AML-193 (cell line): ENCODE measurements around the gene USP26.
"Not testable (repeated sequence)": the region's sequence is repeated elsewhere in the genome, so short reads cannot be mapped to it uniquely, and the experiment has no call there.

Experiments
- DNase-seq, 2 experiments: peaks; one replicate each; lab custom pipeline; 2025; lab: John Stamatoyannopoulos, UW

USP26 gene

DNA sequence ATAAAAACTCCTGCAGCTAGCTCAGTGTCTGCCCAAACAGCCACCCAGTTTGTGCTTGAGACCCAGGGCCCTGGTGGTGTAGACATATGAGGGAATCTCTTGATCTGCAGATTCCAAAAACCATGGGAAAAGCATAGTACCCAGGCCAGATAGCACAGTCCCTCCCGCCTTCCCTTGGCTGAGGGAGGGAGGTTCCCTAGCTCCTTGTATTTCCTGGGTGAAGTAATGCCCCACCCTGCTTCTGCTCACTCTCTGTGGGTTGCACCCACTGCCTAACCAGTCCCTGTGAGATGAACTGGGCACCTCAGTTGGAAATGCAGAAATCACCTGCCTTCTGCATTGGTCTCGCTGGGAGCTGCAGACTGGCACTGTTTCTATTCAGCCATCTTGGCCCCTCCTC, 54.6 kb downstream of the USP26 start:
- DNase-seq, result no peak

DNA sequence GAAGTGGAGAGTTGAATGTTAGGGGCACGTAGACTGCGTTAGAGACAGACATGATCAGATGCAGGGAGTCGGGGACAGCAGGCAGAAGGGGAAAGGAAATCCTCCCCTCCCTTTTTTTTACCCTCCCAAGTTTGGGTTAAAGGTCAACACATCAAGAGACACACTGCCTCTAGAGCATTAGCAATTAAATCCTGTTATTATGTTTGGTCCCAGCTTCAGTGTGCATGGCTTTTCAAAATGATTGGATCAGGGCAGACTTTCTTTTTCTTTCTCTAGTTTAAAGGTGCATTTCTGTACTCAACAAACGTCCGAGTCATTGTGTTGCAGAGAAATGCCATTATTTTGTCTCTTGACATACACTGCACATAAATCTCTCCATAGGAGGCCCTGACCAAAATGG, 63.9 kb downstream of the USP26 start:
- DNase-seq, result no peak

DNA sequence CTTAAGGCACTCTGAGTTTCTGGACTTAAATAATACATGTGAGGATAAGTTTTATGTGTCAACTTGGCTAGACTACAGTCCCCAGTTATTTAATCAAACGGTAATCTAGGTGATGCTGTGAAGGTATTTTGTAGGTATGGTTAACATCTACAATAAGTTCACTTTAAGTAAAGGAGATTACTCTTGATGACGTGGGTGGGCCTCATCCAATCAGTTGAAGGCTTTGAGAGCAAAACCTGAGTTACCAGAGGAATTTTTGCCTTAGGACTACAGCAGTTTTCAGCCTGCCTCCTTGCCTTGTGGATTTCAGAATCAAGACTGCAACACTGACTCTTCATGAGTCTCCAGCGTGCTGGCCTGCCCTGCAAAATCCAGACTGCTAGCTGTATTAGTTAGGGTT, 78.7 kb downstream of the USP26 start:
- DNase-seq, result no peak

DNA sequence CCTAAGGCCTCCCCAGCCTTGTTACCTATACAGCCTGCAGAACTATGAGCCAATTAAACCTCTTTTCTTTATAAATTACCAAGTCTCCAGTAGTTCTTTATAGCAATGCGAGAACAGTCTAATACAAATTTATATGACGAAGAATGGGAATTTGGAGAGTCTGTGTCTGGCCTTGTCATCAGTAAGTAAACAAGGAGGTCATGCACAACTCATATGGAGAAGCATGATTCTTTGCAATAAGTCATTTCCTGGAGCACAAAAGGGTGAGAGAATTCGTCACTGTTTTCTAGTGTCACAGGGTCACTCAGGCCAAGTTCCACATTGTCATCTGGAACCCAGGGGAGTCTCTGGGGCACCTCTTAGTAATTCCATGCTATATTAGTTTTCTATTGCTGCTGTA, 89.5 kb downstream of the USP26 start:
- DNase-seq, result no peak

DNA sequence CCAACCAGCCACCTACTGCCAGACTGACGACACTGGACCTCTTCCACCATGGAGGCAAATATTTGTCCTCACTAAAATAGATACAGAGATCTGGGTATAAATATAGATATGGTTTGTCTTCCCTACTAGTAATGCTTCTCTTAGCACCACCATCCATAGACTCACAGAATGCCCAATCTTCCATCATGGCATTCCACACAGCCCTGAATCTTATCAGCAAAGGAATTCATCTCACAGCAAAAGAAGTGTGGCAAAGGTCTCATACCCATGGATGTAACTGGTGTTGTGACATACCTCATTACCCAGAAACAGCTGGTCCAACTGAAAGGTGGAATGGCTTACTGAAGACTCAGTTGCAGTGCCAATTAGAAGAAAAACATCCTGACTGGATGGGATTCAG, 91.3 kb downstream of the USP26 start:
- no peak for DNase-seq

DNA sequence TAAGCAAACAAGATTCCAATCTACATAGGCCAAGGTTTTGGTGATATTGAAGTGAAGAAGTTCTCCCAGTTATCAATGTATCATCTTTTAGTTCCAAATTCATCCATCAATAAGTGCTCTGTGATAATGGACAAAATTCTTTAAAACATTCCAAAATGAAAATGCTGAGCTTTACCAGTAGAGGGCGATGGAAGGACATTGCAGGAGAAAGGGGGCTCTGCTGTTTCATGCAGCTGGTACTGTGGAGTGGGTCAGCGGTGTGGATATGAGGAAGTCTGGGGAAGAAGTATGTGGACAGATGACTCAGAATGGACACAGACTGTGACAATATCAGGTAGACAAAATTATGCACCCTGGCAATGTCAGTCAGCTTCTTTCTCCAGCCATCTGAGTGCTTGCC, 91.9 kb downstream of the USP26 start:
- DNase-seq, result no peak

DNA sequence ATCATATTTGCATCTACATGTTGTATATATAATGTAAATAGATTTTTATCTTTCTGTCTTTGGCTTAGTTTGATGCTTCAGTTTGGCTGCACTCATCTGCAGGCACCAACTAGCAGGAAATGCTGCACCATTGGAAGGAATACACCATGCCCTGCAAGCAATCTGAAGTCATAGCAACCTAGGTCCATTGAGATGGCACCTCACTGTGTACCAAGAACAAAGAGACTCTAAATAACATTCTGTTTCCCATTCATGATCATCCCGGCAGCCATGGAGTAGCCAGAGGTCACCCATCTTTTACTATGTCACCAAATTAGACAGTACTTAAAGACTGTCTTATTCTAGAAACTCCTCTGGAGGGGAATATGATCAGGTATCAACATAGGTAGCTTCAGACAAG, 97.7 kb downstream of the USP26 start:
- DNase-seq, result no peak

DNA sequence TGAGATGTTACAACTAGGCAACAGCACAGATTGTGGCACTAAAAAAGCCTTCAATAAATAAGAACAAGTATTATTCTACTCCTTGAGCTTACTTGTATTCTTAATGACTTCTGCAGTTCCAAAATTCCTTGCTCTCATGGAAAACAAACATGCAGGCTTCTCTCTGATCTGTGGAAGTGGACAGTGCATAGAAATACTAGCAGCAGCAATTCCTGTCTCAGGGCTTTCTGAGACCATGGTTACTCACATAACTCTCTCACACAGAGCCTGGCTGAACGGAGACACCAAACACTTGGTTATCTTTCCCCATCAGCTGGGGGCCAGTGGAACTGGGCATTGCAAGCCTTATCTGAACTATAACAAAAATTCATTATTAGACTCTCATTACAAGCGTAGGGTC, 106.1 kb downstream of the USP26 start:
- DNase-seq, result no peak

DNA sequence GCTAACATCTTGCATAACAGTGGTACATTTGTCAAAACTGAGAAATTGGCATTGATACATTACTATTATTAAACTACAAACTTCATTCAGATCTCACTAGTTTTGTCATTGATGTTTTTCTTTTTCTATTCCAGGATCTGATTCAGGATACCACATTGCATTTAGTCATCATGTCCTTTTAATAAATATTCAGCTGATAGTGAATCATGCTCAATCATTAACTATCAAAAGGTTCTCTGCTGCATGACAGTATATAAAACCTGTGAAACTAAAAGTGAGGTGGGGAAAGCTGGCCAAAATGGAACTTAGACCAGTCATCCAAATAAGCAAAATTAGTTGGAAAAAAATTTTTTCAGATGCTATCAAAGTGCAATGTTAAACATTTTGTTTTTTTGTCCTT, 110.4 kb downstream of the USP26 start:
- DNase-seq, result no peak

DNA sequence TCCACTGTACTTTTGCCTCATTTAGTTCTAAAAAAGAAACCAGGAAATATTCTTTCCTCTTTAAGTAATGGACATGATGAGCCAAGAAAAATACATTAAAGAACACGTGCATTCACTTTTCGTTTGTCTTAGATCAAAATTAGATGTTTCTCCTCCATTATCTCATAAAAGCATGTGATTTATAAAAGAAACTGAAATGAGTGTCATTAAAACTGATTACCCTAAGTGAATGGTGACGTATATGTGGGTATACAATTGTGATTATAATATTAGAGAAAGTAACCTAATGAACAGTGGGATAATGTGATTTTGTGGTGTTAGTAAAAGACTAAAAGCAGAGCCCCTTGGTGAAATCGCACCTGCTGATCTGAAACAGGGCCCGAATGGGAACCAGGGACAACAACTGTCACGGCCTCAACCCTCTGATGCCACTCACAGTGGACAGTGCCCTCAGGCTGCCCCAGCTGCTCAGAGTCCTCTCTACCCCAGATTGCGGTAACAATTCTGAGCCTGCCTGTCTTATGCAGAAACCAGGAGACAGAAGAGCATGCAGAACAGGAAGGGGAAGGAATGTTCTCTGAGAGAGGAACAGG, 112.8 kb downstream of the USP26 start:
- no peak for DNase-seq

DNA sequence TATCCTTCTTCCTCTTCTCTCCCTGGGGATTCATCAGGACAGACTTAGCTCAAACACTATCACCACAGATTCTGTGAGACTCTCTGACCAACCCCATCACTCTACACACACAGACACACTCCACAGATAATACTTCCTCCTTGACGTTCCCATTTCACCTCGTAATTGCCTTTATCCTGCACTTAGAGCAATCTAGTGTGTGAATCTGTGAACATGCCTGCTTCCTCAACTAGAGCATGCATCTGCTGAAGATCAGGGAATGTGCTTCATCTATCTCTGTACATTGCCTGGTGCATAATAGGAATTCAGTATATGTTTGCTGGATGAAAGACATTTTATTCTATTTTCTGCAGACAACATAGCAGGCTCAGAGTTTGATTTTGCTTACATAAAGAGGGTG, 113.4 kb downstream of the USP26 start:
- DNase-seq, result no peak

DNA sequence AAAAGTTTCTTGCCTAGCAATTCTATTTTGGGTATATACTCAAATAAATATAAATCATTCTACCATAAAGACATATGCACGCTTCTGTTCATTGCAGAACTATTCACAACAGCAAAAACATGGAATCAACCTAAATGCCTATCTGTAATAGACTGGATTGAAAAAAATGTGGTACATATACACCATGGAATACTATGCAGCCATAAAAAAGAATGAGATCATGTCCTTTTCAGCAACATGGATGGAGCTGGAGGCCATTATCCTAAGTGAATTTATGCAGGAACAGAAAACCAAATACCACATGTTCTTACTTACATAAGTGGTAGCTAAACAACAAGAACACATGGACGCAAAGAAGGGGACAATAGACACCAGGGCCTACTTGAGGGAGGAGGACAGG, 116.9 kb downstream of the USP26 start:
- not testable (repeated sequence) for DNase-seq
